Choroid plexus epithelial cell (primary cell): Measurements from ENCODE around the gene SLC22A4.

Experiments used
- DNase-seq: peaks from one replicate; pipeline ENCODE4 v3.0.0-alpha.2; 2010; ENCODE audit warnings: low read depth
- H3K4me3 ChIP-seq: 2 replicates; pipeline ENCODE4 v1.5.1; 2011; ENCODE audit warnings: low read depth, mild to moderate bottlenecking, control low read depth, low read length, moderate library complexity
- TF ChIP-seq, protein P1 (sequence below): conservative IDR thresholded peaks from 2 replicates; pipeline ENCODE4 v1.5.1; 2011; ENCODE audit warnings: low read depth, mild to moderate bottlenecking, control low read depth, inconsistent platforms, low read length, moderate library complexity

SLC22A4 gene

DNA sequence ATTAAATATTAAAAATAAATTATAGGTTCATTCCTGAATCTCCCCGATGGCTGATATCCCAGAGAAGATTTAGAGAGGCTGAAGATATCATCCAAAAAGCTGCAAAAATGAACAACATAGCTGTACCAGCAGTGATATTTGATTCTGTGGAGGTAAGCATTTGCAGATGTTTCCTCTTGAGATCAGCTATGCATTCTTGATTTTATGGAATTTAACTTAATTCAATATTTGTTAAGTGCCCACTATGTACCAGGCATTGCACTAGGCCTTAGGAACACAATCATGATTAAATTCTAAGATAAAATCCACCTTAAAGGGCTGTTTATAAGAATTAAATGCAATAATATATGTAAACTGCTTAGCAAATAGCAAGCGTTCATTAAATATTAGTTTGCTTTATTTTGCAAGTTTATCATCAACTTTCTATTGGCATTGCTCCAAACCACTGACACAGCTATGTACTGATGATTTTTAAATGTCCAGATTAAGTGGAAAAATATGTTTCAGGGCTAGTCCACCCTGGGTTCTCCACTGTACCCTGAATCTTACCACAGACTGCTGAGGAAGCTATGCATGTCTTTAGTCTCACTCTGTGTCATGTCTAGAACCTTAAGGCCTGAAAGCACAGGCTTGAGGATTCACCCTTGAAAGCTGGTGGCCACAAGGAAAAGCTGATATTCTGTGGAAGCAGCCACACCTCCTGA is 33.2 kb downstream of the SLC22A4 start:
- no peak overlapping the region for H3K4me3 ChIP-seq
- TF ChIP-seq, protein P1, sequence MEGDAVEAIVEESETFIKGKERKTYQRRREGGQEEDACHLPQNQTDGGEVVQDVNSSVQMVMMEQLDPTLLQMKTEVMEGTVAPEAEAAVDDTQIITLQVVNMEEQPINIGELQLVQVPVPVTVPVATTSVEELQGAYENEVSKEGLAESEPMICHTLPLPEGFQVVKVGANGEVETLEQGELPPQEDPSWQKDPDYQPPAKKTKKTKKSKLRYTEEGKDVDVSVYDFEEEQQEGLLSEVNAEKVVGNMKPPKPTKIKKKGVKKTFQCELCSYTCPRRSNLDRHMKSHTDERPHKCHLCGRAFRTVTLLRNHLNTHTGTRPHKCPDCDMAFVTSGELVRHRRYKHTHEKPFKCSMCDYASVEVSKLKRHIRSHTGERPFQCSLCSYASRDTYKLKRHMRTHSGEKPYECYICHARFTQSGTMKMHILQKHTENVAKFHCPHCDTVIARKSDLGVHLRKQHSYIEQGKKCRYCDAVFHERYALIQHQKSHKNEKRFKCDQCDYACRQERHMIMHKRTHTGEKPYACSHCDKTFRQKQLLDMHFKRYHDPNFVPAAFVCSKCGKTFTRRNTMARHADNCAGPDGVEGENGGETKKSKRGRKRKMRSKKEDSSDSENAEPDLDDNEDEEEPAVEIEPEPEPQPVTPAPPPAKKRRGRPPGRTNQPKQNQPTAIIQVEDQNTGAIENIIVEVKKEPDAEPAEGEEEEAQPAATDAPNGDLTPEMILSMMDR = no peak
- peak; percentile 78 for DNase-seq

- no peak for DNase-seq
- TF ChIP-seq, protein P1 = no peak
- H3K4me3 ChIP-seq = no peak overlapping the region
Measured at GRCh38 chr5:132334812-132335211, 40.6 kb downstream of the SLC22A4 start.

DNA sequence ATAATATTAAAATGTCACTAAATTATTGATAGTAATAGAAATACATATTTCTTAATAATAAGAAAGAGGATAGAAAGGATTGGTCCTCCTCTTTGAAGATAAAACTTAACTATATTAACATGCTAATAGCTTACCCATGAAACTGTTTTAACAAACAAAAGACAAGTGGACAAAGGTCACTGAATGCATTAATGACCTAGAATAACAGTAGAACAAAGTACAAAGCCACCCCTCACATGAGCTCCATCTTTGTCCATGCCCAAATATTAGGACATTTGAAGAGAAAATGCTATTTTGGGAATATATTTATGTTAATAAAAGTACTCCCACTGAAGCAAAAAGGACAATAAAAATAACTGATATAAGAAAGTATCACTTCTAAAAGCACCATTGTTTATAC is 41.2 kb downstream of the SLC22A4 start:
- TF ChIP-seq, protein P1 = no peak
- no peak overlapping the region for H3K4me3 ChIP-seq
- DNase-seq = no peak

DNA sequence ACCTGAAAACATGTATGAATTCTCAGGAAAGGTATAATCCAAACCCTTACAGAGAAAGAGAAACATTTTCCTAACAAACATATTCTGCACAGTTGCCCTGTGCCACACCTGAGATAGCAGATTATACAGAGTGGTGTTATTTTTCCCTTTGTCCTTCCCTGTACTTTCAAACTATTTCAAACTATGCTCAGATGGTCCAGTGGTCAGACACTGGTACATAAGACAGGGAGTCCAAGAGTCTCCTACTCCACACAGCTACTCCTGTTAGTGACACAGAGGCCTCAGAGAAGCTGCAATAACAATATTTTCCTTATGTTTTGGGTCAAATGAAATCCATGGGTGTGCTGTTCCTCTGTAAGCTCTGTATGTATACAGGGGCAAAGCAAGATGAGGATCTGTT is 45.3 kb downstream of the SLC22A4 start:
- DNase-seq = no peak
- TF ChIP-seq, protein P1 = no peak
- no peak overlapping the region for H3K4me3 ChIP-seq

- DNase-seq = no peak
- TF ChIP-seq, protein P1 = no peak
Measured at GRCh38 chr5:132342291-132343180, 48.3 kb downstream of the SLC22A4 start.

GRCh38 chr5:132344775-132345514 is 50.8 kb downstream of the SLC22A4 start:
- H3K4me3 ChIP-seq = no peak overlapping the region
- no peak for DNase-seq
- TF ChIP-seq, protein P1 = no peak

More at GRCh38 chr5:132342291-132343180, 48.3 kb downstream of the SLC22A4 start:
- H3K4me3 ChIP-seq = no peak overlapping the region
